Neural progenitor cell (in vitro differentiated cells): ENCODE results near the gene PARD6A. TPM values are rescaled to one million over a fixed set of nuclear protein-coding genes. Genes with fewer than 3 reads are reported as not detected.

Source experiments
- DNase-seq: peaks from one replicate; pipeline ENCODE4 v3.0.0-alpha.2; 2016; ENCODE audit warnings: low spot score
- H2AFZ ChIP-seq: fragments of 200-600 bp; sonication (generic); replicated peaks from 2 replicates; pipeline ENCODE4 v1.6.1; 2016; ENCODE audit warnings: antibody characterized with exemption
- H3F3A ChIP-seq: fragments of 200-600 bp; sonication (generic); 2 replicates; pipeline ENCODE4 v1.6.1; 2016; ENCODE audit warnings: antibody characterized with exemption, low read depth
- H3K27ac ChIP-seq: fragments of 200-600 bp; sonication (generic); 2 replicates; pipeline ENCODE4 v1.5.1; 2016; ENCODE audit warnings: mild to moderate bottlenecking
- H3K27me3 ChIP-seq: fragments of 200-600 bp; sonication (generic); 2 replicates; pipeline ENCODE4 v1.6.1; 2016; ENCODE audit warnings: mild to moderate bottlenecking, moderate library complexity
- H3K36me3 ChIP-seq: fragments of 200-600 bp; sonication (generic); 2 replicates; pipeline ENCODE4 v1.5.1; 2016
- H3K4me1 ChIP-seq: fragments of 200-600 bp; sonication (generic); 2 replicates; pipeline ENCODE4 v1.6.1; 2016; ENCODE audit warnings: mixed run types
- H3K4me2 ChIP-seq: fragments of 200-600 bp; sonication (generic); 2 replicates; pipeline ENCODE4 v1.6.1; 2016
- H3K4me3 ChIP-seq: fragments of 200-600 bp; sonication (generic); 2 replicates; pipeline ENCODE4 v1.5.1; 2016
- H3K79me2 ChIP-seq: fragments of 200-600 bp; sonication (generic); 2 replicates; pipeline ENCODE4 v1.6.1; 2016; ENCODE audit warnings: low read depth
- H3K9ac ChIP-seq: fragments of 200-600 bp; sonication (generic); 2 replicates; pipeline ENCODE4 v1.6.1; 2016
- H3K9me3 ChIP-seq: fragments of 200-600 bp; sonication (generic); 2 replicates; pipeline ENCODE4 v1.5.1; 2016; ENCODE audit warnings: low read depth
- H4K20me1 ChIP-seq: fragments of 200-600 bp; sonication (generic); 2 replicates; pipeline ENCODE4 v1.6.1; 2016; ENCODE audit warnings: low read depth
- H3K27ac Mint-ChIP-seq: 3 replicates; pipeline ENCODE4 v1.8.0; 2021; ENCODE audit warnings: mixed read lengths
- H3K27me3 Mint-ChIP-seq: 2 replicates; pipeline ENCODE4 v1.8.0; 2022; ENCODE audit warnings: low read depth, mild to moderate bottlenecking, inconsistent platforms, moderate library complexity, mixed read lengths; ENCODE audit not compliant: insufficient read depth
- H3K36me3 Mint-ChIP-seq: 3 replicates; pipeline ENCODE4 v1.8.0; 2021; ENCODE audit warnings: mixed read lengths
- H3K4me1 Mint-ChIP-seq: 3 replicates; pipeline ENCODE4 v1.8.0; 2021; ENCODE audit warnings: mixed read lengths
- H3K4me3 Mint-ChIP-seq: 3 replicates; pipeline ENCODE4 v1.8.0; 2021; ENCODE audit warnings: mild to moderate bottlenecking, moderate library complexity, mixed read lengths
- H3K9me3 Mint-ChIP-seq: 3 replicates; pipeline ENCODE4 v1.8.0; 2020; ENCODE audit warnings: mixed read lengths
- EZH2 ChIP-seq: fragments of 200-600 bp; sonication (generic); IDR thresholded peaks from 2 replicates; pipeline ENCODE4 v1.6.1; 2017; ENCODE audit warnings: antibody characterized with exemption, mild to moderate bottlenecking, moderate library complexity
- EZH2phosphoT487 ChIP-seq: fragments of 200-600 bp; sonication (generic); IDR thresholded peaks from 2 replicates; pipeline ENCODE4 v1.6.1; 2017; ENCODE audit warnings: antibody characterized with exemption
- total RNA-seq: library from RNA; depleted of rRNA; stranded (reverse); fragments of >200 nt; gene quantifications from 2 replicates; pipeline ENCODE4 v1.2.3, GENCODE V29; 2015; ENCODE audit warnings: low replicate concordance
- TF ChIP-seq, protein P1 (sequence below): fragments of 200-600 bp; sonication (generic); IDR thresholded peaks from 2 replicates; pipeline ENCODE4 v1.5.1; 2017; ENCODE audit warnings: antibody characterized with exemption, mild to moderate bottlenecking

PARD6A gene
- total RNA-seq, 1 donor from 2014 or later, result 2.7 TPM

DNA sequence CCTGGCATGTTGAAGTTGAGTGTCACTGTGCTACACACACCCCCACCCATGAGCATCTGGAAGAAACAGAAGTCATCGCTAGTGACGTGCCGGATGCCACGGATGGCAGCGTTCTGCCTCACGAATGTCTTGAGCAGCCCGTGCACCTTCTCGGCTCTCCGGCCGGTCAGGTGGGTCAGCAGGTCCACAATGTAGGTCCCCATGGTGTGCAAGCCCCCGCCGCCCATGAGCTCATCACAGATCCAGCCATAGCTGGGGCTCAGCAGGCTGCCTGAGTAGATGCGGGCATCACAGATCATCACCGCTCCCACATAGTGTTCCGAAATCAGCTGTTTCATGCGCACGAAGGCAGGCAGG is 14.8 kb downstream of the PARD6A start:
- Histone ChIP-seq H3K27ac (no peak overlapping the region), H3K9ac (no peak overlapping the region), H3F3A (no peaks in the 10 kb centered on the region), H4K20me1 (no peaks in the 10 kb centered on the region), H3K36me3 (no peaks in the 10 kb centered on the region), H3K4me1 (no peaks in the 10 kb centered on the region), H3K27me3 (no peaks in the 10 kb centered on the region), H2AFZ (no peak overlapping the region), H3K4me3 (no peak overlapping the region), H3K9me3 (no peaks in the 10 kb centered on the region), H3K79me2 (no peaks in the 10 kb centered on the region), H3K4me2 (no peak overlapping the region)
- peaks cover 6% of the 10 kb centered on the region for H3K36me3 Mint-ChIP-seq
- peaks cover 12% of the 10 kb centered on the region for H3K4me1 Mint-ChIP-seq
- H3K4me3 Mint-ChIP-seq, result no peak overlapping the region
- DNase-seq, result no peak
- no peak overlapping the region for H3K27ac Mint-ChIP-seq
- no peaks in the 10 kb centered on the region for H3K9me3 Mint-ChIP-seq
- no peak for TF ChIP-seq EZH2phosphoT487
- TF ChIP-seq, protein P1, sequence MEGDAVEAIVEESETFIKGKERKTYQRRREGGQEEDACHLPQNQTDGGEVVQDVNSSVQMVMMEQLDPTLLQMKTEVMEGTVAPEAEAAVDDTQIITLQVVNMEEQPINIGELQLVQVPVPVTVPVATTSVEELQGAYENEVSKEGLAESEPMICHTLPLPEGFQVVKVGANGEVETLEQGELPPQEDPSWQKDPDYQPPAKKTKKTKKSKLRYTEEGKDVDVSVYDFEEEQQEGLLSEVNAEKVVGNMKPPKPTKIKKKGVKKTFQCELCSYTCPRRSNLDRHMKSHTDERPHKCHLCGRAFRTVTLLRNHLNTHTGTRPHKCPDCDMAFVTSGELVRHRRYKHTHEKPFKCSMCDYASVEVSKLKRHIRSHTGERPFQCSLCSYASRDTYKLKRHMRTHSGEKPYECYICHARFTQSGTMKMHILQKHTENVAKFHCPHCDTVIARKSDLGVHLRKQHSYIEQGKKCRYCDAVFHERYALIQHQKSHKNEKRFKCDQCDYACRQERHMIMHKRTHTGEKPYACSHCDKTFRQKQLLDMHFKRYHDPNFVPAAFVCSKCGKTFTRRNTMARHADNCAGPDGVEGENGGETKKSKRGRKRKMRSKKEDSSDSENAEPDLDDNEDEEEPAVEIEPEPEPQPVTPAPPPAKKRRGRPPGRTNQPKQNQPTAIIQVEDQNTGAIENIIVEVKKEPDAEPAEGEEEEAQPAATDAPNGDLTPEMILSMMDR, result no peak
- no peak for TF ChIP-seq EZH2
- H3K27me3 Mint-ChIP-seq, result peaks cover 4% of the 10 kb centered on the region

- H3F3A ChIP-seq, result no peaks in the 10 kb centered on the region
- H3K4me2 ChIP-seq, result no peak overlapping the region
- H3K36me3 ChIP-seq, result no peaks in the 10 kb centered on the region
- H3K4me3 ChIP-seq, result no peak overlapping the region
- no peaks in the 10 kb centered on the region for H3K4me1 ChIP-seq
- Mint-ChIP-seq H3K4me1 (peaks cover 12% of the 10 kb centered on the region), H3K27ac (no peak overlapping the region), H3K4me3 (no peak overlapping the region), H3K27me3 (peaks cover 4% of the 10 kb centered on the region), H3K36me3 (peaks cover 6% of the 10 kb centered on the region), H3K9me3 (no peaks in the 10 kb centered on the region)
- H3K27me3 ChIP-seq, result no peaks in the 10 kb centered on the region
- no peak for DNase-seq
- TF ChIP-seq EZH2phosphoT487 (no peak), EZH2 (no peak)
- TF ChIP-seq, protein P1, result no peak
- H3K9ac ChIP-seq, result no peak overlapping the region
- H4K20me1 ChIP-seq, result no peaks in the 10 kb centered on the region
- no peak overlapping the region for H3K27ac ChIP-seq
- H3K9me3 ChIP-seq, result no peaks in the 10 kb centered on the region
- H3K79me2 ChIP-seq, result no peaks in the 10 kb centered on the region
- H2AFZ ChIP-seq, result no peak overlapping the region
Measured at GRCh38 chr16:67675999-67676398, 15.2 kb downstream of the PARD6A start.

GRCh38 chr16:67676516-67676915 is 15.8 kb downstream of the PARD6A start:
- peaks cover 6% of the 10 kb centered on the region for H3K36me3 Mint-ChIP-seq

More at GRCh38 chr16:67676516-67676915, 15.8 kb downstream of the PARD6A start:
- H3K9me3 Mint-ChIP-seq, result no peaks in the 10 kb centered on the region
- H3K27me3 Mint-ChIP-seq, result peaks cover 4% of the 10 kb centered on the region
- no peak overlapping the region for H2AFZ ChIP-seq
- DNase-seq, result no peak
- H3K4me3 Mint-ChIP-seq, result no peak overlapping the region
- H3K9me3 ChIP-seq, result no peaks in the 10 kb centered on the region
- no peaks in the 10 kb centered on the region for H3K4me1 ChIP-seq
- TF ChIP-seq, protein P1, result no peak
- TF ChIP-seq EZH2 (no peak), EZH2phosphoT487 (no peak)
- no peaks in the 10 kb centered on the region for H3F3A ChIP-seq
- H4K20me1 ChIP-seq, result no peaks in the 10 kb centered on the region
- no peak overlapping the region for H3K27ac ChIP-seq
- peaks cover 12% of the 10 kb centered on the region for H3K4me1 Mint-ChIP-seq
- no peaks in the 10 kb centered on the region for H3K27me3 ChIP-seq
- no peak overlapping the region for H3K4me3 ChIP-seq
- H3K79me2 ChIP-seq, result no peaks in the 10 kb centered on the region
- no peak overlapping the region for H3K9ac ChIP-seq
- H3K4me2 ChIP-seq, result no peak overlapping the region
- H3K36me3 ChIP-seq, result no peaks in the 10 kb centered on the region
- no peak overlapping the region for H3K27ac Mint-ChIP-seq
